GM23338 (cell line): ENCODE results near the gene KRT33B. TPM values are rescaled to one million over a fixed set of nuclear protein-coding genes. Genes with fewer than 3 reads are reported as not detected.

ENCODE experiments used
- ATAC-seq: fragments of 200-7000 bp; cut with Tn5 transposase; 3 replicates; pipeline ENCODE4 v1.9.1; 2020
- DNase-seq: peaks from one replicate; pipeline ENCODE4 v3.0.0-alpha.2; 2015; ENCODE audit warnings: low spot score
- H2AFZ ChIP-seq: fragments of 200-600 bp; sonication (generic); 2 replicates; pipeline ENCODE4 v1.8.0; 2016; ENCODE audit warnings: antibody characterized with exemption, mild to moderate bottlenecking, moderate library complexity
- H3F3A ChIP-seq: fragments of 200-600 bp; sonication (generic); replicated peaks from 2 replicates; pipeline ENCODE4 v1.8.0; 2017; ENCODE audit warnings: antibody characterized with exemption, mixed run types, low read depth
- H3K27ac ChIP-seq: fragments of 200-600 bp; sonication (generic); 2 replicates; pipeline ENCODE4 v1.6.1; 2016; ENCODE audit warnings: low read depth
- H3K27me3 ChIP-seq: fragments of 200-600 bp; sonication (generic); 2 replicates; pipeline ENCODE4 v1.8.0; 2016; ENCODE audit warnings: mild to moderate bottlenecking, mixed run types, moderate library complexity; ENCODE audit not compliant: insufficient read depth
- H3K36me3 ChIP-seq: fragments of 200-600 bp; sonication (generic); 2 replicates; pipeline ENCODE4 v1.8.0; 2016; ENCODE audit warnings: mild to moderate bottlenecking; ENCODE audit not compliant: insufficient read depth
- H3K4me1 ChIP-seq: fragments of 200-600 bp; sonication (generic); 2 replicates; pipeline ENCODE4 v1.8.0; 2016; ENCODE audit warnings: mild to moderate bottlenecking, moderate library complexity; ENCODE audit not compliant: insufficient read depth
- H3K4me2 ChIP-seq: fragments of 200-600 bp; sonication (generic); 2 replicates; pipeline ENCODE4 v1.7.1; 2017; ENCODE audit warnings: mixed run types
- H3K4me3 ChIP-seq: fragments of 200-600 bp; sonication (generic); 2 replicates; pipeline ENCODE4 v1.6.1; 2016; ENCODE audit warnings: mixed run types
- H3K79me2 ChIP-seq: fragments of 200-600 bp; sonication (generic); replicated peaks from 2 replicates; pipeline ENCODE4 v1.8.0; 2017; ENCODE audit warnings: mild to moderate bottlenecking; ENCODE audit not compliant: insufficient read depth
- H3K9me2 ChIP-seq: fragments of 200-600 bp; sonication (generic); 2 replicates; pipeline ENCODE4 v1.8.0; 2017; ENCODE audit not compliant: insufficient read depth
- H4K20me1 ChIP-seq: fragments of 200-600 bp; sonication (generic); replicated peaks from 2 replicates; pipeline ENCODE4 v1.8.0; 2017; ENCODE audit warnings: mild to moderate bottlenecking; ENCODE audit not compliant: insufficient read depth
- H3K27ac Mint-ChIP-seq: 2 replicates; pipeline ENCODE4 v1.8.0; 2020; ENCODE audit warnings: inconsistent platforms, mild to moderate bottlenecking, moderate library complexity, mixed read lengths
- H3K27me3 Mint-ChIP-seq: 3 replicates; pipeline ENCODE4 v1.8.0; 2022; ENCODE audit warnings: low read depth, mild to moderate bottlenecking, moderate library complexity, mixed read lengths, inconsistent platforms; ENCODE audit not compliant: insufficient read depth, poor library complexity
- H3K36me3 Mint-ChIP-seq: 3 replicates; pipeline ENCODE4 v1.8.0; 2021; ENCODE audit warnings: low read depth, mild to moderate bottlenecking, inconsistent platforms, moderate library complexity, mixed read lengths
- H3K4me1 Mint-ChIP-seq: 3 replicates; pipeline ENCODE4 v1.8.0; 2020; ENCODE audit warnings: mild to moderate bottlenecking, inconsistent platforms, mixed read lengths
- H3K4me3 Mint-ChIP-seq: 3 replicates; pipeline ENCODE4 v1.8.0; 2021; ENCODE audit warnings: moderate library complexity, mild to moderate bottlenecking, inconsistent platforms, mixed read lengths
- H3K9me3 Mint-ChIP-seq: 3 replicates; pipeline ENCODE4 v1.8.0; 2020; ENCODE audit warnings: moderate library complexity, mild to moderate bottlenecking, inconsistent platforms, mixed read lengths
- CREB1 ChIP-seq: fragments of 250-450 bp; sonication (Bioruptor Pico); IDR thresholded peaks from 2 replicates; pipeline ENCODE4 v1.5.0; 2020; ENCODE audit warnings: low read depth, mild to moderate bottlenecking, moderate library complexity
- EZH2 ChIP-seq: fragments of 200-600 bp; sonication (generic); IDR thresholded peaks from one replicate; pipeline ENCODE4 v1.8.0; 2017; ENCODE audit warnings: antibody characterized with exemption, mild to moderate bottlenecking, low read depth; ENCODE audit not compliant: unreplicated experiment
- JUNB ChIP-seq: IDR thresholded peaks from one replicate; pipeline ENCODE4 v1.6.1; 2016; ENCODE audit warnings: antibody characterized with exemption; ENCODE audit not compliant: unreplicated experiment
- NANOG ChIP-seq: IDR thresholded peaks from 2 replicates; pipeline ENCODE4 v1.6.1; 2016; ENCODE audit warnings: antibody characterized with exemption, borderline replicate concordance
- STAT1 ChIP-seq: IDR thresholded peaks from one replicate; pipeline ENCODE4 v1.6.1; 2016; ENCODE audit warnings: antibody characterized with exemption; ENCODE audit not compliant: unreplicated experiment
- ZNF331 ChIP-seq: fragments of 250-450 bp; sonication (Bioruptor Pico); IDR thresholded peaks from 2 replicates; pipeline ENCODE4 v1.5.0; 2020; ENCODE audit warnings: low read depth, mild to moderate bottlenecking, moderate library complexity
- polyA plus RNA-seq: library from polyadenylated mRNA; unstranded; fragments of >200 nt; fragmentation: Nextera tagmentation; extraction: Ambion mirVana; gene quantifications from 2 replicates; pipeline ENCODE4 v1.2.1, GENCODE V29; 2016
- total RNA-seq: library from RNA; depleted of rRNA; stranded (reverse); fragments of >200 nt; shearing (Covaris generic); gene quantifications from 2 replicates; pipeline ENCODE4 v1.2.3, GENCODE V29; 2014
- TF ChIP-seq, protein P1 (sequence below): fragments of 250-450 bp; sonication (Bioruptor Pico); IDR thresholded peaks from 2 replicates; pipeline ENCODE4 v1.5.0; 2020; ENCODE audit warnings: mild to moderate bottlenecking, moderate library complexity
- TF ChIP-seq, protein P2 (sequence below): IDR thresholded peaks from 2 replicates; pipeline ENCODE4 v1.6.1; 2016; ENCODE audit warnings: antibody characterized with exemption
- TF ChIP-seq, protein P3 (sequence below), 2 experiments: fragments of 200-600 bp in 1 of 2; sonication (generic) in 1 of 2; conservative IDR thresholded peaks; 2 replicates each; pipeline versions ENCODE4 v1.5.1 to v1.6.1; 2016 to 2017; ENCODE audit warnings: antibody characterized with exemption in 2 of 2, low read depth in 2 of 2, mild to moderate bottlenecking in 2 of 2, moderate library complexity in 1 of 2

The KRT33B gene
- total and polyA plus RNA-seq, 2 experiments from 2014 or later: not detected

DNA sequence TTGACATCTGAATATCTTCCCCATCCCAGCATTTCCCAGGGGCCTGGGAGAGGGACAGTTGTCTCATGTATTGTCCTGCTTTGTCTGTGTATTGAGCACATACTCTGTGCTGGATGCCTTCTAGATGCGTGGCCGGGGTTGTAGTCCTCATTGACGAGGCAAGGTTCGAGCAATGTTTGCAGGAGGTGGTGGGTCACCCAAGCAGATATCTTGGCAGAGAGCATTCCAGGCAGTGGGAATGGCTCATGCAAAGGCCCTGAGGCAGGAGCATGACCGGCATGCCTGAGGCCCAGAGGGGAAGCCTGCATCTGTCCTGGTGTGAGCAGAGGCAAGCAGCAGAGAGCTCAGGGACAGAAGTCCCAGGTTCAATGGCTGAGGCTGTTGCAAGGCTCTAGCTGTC lies 36.5 kb downstream of the KRT33B start:
- H3F3A ChIP-seq: no peaks in the 10 kb centered on the region
- H3K36me3 ChIP-seq: no peaks in the 10 kb centered on the region
- H3K79me2 ChIP-seq: no peaks in the 10 kb centered on the region
- no peak overlapping the region for H3K27ac Mint-ChIP-seq
- H3K27me3 ChIP-seq: no peaks in the 10 kb centered on the region
- H3K36me3 Mint-ChIP-seq: no peaks in the 10 kb centered on the region
- no peak overlapping the region for H2AFZ ChIP-seq
- H3K4me3 ChIP-seq: no peak overlapping the region
- H3K27me3 Mint-ChIP-seq: peaks cover 8% of the 10 kb centered on the region
- no peak overlapping the region for H3K4me2 ChIP-seq
- TF ChIP-seq, protein P1, sequence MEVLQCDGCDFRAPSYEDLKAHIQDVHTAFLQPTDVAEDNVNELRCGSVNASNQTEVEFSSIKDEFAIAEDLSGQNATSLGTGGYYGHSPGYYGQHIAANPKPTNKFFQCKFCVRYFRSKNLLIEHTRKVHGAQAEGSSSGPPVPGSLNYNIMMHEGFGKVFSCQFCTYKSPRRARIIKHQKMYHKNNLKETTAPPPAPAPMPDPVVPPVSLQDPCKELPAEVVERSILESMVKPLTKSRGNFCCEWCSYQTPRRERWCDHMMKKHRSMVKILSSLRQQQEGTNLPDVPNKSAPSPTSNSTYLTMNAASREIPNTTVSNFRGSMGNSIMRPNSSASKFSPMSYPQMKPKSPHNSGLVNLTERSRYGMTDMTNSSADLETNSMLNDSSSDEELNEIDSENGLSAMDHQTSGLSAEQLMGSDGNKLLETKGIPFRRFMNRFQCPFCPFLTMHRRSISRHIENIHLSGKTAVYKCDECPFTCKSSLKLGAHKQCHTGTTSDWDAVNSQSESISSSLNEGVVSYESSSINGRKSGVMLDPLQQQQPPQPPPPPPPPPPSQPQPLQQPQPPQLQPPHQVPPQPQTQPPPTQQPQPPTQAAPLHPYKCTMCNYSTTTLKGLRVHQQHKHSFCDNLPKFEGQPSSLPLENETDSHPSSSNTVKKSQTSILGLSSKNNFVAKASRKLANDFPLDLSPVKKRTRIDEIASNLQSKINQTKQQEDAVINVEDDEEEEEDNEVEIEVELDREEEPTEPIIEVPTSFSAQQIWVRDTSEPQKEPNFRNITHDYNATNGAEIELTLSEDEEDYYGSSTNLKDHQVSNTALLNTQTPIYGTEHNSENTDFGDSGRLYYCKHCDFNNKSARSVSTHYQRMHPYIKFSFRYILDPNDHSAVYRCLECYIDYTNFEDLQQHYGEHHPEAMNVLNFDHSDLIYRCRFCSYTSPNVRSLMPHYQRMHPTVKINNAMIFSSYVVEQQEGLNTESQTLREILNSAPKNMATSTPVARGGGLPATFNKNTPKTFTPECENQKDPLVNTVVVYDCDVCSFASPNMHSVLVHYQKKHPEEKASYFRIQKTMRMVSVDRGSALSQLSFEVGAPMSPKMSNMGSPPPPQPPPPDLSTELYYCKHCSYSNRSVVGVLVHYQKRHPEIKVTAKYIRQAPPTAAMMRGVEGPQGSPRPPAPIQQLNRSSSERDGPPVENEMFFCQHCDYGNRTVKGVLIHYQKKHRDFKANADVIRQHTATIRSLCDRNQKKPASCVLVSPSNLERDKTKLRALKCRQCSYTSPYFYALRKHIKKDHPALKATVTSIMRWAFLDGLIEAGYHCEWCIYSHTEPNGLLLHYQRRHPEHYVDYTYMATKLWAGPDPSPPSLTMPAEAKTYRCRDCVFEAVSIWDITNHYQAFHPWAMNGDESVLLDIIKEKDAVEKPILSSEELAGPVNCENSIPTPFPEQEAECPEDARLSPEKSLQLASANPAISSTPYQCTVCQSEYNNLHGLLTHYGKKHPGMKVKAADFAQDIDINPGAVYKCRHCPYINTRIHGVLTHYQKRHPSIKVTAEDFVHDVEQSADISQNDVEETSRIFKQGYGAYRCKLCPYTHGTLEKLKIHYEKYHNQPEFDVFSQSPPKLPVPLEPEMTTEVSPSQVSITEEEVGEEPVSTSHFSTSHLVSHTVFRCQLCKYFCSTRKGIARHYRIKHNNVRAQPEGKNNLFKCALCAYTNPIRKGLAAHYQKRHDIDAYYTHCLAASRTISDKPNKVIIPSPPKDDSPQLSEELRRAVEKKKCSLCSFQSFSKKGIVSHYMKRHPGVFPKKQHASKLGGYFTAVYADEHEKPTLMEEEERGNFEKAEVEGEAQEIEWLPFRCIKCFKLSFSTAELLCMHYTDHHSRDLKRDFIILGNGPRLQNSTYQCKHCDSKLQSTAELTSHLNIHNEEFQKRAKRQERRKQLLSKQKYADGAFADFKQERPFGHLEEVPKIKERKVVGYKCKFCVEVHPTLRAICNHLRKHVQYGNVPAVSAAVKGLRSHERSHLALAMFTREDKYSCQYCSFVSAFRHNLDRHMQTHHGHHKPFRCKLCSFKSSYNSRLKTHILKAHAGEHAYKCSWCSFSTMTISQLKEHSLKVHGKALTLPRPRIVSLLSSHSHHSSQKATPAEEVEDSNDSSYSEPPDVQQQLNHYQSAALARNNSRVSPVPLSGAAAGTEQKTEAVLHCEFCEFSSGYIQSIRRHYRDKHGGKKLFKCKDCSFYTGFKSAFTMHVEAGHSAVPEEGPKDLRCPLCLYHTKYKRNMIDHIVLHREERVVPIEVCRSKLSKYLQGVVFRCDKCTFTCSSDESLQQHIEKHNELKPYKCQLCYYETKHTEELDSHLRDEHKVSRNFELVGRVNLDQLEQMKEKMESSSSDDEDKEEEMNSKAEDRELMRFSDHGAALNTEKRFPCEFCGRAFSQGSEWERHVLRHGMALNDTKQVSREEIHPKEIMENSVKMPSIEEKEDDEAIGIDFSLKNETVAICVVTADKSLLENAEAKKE (CRISPR knock-in tag): no peak
- TF ChIP-seq JUNB: no peak
- TF ChIP-seq STAT1: no peak
- TF ChIP-seq CREB1: no peak
- TF ChIP-seq, protein P2, sequence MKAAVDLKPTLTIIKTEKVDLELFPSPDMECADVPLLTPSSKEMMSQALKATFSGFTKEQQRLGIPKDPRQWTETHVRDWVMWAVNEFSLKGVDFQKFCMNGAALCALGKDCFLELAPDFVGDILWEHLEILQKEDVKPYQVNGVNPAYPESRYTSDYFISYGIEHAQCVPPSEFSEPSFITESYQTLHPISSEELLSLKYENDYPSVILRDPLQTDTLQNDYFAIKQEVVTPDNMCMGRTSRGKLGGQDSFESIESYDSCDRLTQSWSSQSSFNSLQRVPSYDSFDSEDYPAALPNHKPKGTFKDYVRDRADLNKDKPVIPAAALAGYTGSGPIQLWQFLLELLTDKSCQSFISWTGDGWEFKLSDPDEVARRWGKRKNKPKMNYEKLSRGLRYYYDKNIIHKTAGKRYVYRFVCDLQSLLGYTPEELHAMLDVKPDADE: no peak
- ATAC-seq: no peak
- no peak for DNase-seq
- peaks cover 2% of the 10 kb centered on the region; the same call in 1 of the 3 replicates for H3K9me3 Mint-ChIP-seq
- no peak overlapping the region for H3K4me3 Mint-ChIP-seq
- no peaks in the 10 kb centered on the region for H3K4me1 ChIP-seq
- H3K4me1 Mint-ChIP-seq: no peaks in the 10 kb centered on the region
- H3K9me2 ChIP-seq: no peaks in the 10 kb centered on the region; the same call in 1 of the 2 replicates
- H4K20me1 ChIP-seq: no peaks in the 10 kb centered on the region
- H3K27ac ChIP-seq: no peak overlapping the region

DNA sequence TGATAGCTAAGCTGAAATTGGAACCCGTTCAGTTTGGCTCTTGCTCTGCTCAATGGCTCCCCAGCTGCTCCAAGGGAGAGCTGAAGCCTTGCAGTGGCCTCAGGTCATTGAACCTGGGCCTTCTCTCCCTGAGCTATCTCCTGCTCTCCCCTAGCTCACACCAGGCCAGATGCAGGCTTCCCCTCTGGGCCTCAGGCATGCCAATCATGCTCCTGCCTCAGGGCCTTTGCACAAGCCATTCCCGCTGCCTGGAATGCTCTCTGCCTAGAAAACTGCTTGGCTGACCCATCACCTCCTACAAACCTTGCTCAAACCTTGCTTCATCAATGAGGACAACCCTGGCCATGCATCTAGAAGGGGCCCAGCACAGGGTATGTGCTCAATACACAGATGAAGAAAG lies 37.4 kb downstream of the KRT33B start:
- no peak overlapping the region for H3K4me2 ChIP-seq
- H3K36me3 Mint-ChIP-seq: no peaks in the 10 kb centered on the region
- no peak overlapping the region for H3K4me3 ChIP-seq
- H3K79me2 ChIP-seq: no peaks in the 10 kb centered on the region
- no peak overlapping the region for H3K27ac Mint-ChIP-seq
- no peak overlapping the region for H2AFZ ChIP-seq
- peaks cover 2% of the 10 kb centered on the region; the same call in 1 of the 3 replicates for H3K9me3 Mint-ChIP-seq
- peaks cover 8% of the 10 kb centered on the region for H3K27me3 Mint-ChIP-seq
- no peak for ATAC-seq
- no peaks in the 10 kb centered on the region for H4K20me1 ChIP-seq
- no peaks in the 10 kb centered on the region for H3K27me3 ChIP-seq
- DNase-seq: no peak
- no peaks in the 10 kb centered on the region for H3K4me1 Mint-ChIP-seq
- no peak overlapping the region for H3K4me3 Mint-ChIP-seq
- no peaks in the 10 kb centered on the region for H3K36me3 ChIP-seq
- no peaks in the 10 kb centered on the region for H3K4me1 ChIP-seq
- no peaks in the 10 kb centered on the region; the same call in 1 of the 2 replicates for H3K9me2 ChIP-seq
- H3F3A ChIP-seq: no peaks in the 10 kb centered on the region
- no peak overlapping the region for H3K27ac ChIP-seq
- TF ChIP-seq NANOG (no peak), ZNF331 (CRISPR knock-in tag) (no peak), CREB1 (no peak), EZH2 (no peak), JUNB (no peak)
- TF ChIP-seq, protein P3, sequence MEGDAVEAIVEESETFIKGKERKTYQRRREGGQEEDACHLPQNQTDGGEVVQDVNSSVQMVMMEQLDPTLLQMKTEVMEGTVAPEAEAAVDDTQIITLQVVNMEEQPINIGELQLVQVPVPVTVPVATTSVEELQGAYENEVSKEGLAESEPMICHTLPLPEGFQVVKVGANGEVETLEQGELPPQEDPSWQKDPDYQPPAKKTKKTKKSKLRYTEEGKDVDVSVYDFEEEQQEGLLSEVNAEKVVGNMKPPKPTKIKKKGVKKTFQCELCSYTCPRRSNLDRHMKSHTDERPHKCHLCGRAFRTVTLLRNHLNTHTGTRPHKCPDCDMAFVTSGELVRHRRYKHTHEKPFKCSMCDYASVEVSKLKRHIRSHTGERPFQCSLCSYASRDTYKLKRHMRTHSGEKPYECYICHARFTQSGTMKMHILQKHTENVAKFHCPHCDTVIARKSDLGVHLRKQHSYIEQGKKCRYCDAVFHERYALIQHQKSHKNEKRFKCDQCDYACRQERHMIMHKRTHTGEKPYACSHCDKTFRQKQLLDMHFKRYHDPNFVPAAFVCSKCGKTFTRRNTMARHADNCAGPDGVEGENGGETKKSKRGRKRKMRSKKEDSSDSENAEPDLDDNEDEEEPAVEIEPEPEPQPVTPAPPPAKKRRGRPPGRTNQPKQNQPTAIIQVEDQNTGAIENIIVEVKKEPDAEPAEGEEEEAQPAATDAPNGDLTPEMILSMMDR (conservative IDR thresholded peaks at IDR 0.05; ENCODE audit: low read depth in 2 of 2): no peak
